HCEC 1CT (cell line): Measurements from ENCODE around the gene TBC1D17.

Source experiments
- DNase-seq: peaks from one replicate; pipeline ENCODE4 v3.0.0-alpha.2; 2017

TBC1D17 gene

DNA sequence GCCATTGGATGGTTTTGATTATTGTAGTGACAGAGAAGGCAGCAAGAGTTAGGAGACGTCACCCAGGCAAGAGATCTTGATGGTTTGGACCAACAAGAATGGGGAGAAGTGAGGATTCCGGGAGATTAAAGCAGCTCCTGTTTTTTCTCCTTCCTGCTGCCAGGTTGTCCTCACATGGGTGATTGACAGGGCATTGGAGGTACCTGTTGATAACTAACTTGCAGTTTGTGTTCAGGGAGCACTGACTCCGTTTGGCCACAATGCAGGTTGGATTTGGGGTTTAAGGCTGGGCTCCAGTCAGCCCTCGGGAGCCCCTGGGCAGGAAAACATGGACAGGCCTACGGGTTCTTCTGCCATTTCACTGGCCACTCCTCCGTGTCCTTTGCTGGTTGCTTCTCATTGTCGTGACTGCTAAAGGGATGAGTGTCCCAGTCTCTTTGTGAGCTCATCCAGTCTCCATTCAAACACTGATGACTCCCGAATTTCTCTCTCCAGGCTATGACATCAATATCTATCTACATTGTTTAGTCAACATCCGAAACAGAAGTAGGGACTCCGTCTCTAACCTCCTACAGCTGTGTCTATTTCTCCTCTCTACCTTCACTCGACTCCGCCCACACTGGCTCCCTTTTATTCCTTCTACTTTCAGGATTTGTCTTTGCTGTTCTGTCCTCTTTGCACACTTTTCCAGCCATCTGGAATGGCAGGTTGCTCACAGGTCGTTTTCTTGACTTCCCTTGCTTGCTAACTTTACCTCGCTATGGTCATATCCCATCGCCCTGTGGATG lies 27.9 kb upstream of the TBC1D17 start:
- no peak for DNase-seq

DNA sequence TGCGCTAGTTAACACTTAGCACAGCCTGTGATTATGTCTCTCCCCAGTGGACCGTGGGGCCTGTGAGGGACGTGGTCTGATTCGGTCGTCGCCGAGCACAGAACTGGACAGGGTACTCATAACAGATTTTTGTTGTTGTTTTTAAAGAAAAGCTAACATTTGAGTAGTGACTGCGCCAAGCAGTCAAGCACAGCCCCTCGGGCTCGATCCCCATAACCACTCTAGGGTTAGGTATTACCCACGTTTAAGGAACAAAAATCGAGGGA lies 27.3 kb upstream of the TBC1D17 start:
- no peak for DNase-seq

DNA sequence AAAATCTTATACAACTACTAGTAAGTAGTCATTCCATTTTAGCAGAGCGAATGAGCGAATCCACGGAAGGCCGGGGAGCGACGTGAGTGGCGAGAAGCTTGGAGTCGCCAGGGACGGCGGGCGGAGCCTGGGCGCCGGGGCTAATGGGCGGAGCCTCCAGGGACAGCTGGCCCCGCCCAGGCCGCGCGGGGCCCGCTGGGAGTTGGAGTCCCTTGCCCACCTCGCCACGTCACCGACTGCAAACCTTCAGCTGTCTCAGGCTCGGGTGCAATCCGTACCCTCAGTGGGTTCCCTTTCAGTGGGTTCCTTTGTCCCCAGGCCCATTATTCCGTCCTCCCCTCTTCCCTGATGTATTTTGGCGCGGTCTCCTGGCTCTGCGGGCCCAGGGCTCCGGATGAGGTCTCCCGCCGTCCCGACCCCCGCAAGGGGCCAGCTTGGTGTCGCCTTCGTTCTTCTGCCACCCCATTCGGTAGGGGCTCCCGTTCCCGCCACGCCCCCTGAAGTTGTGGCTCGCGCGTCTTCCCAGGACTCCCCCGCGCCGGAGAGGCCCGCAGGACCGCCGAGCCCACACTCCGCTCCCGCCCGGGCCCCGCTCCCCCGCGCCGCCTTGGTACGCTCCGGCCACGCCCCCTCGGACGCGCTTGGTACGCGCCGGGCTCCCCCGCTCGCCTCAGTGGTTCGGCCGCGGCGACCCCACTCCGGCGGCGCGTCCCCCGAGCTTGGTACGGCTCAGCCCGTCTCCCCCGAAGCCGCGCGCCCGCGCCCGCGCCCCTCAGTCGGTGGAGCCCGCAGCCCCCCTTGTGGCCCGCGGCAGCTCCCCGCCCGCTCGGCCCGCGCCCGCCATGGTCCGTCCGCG lies 26.8 kb upstream of the TBC1D17 start, which contains the start of gene PTOV1:
PTOV1 (plus strand) TSS at position 673 of the 856 bp plus-strand sequence.
- peak; percentile 86 for DNase-seq

DNA sequence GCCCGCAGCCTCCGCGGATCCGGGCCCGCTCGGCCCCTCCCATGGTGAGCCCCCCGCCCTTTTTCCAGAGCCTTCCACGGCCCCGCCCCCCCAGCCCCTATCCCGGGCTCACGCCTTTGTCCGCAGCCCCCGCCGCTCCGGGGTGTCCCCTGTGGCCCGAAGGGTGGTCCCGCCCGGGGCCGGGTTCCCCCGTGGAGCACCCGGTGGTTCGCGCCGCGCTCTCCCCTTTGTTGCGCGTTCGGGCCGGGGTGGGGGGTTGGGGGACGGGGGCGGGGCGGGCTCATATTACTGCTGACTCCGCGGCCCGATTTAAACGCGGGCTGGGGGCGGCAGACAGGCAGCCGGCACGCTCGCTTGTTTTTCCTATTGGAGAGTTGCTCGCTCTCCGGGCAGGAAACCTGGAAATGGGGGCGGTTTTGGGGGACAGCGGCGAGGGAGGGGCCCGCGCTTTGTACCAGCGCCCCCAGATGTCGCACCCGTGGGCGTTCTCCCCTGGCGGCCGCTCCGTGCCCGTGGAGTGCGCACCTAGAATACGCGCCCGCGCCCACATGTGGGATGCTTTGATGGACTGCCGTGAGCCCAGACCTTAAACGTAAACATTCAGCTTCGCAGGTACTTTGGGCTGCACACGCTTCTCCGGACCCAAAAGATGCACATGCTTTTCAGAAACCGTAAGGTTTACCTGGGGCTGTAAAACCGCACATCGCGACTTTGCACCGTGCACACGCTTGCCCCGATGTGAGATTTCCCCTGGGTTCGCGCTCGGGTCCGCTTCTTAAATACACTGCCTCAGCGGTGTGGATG lies 25.8 kb upstream of the TBC1D17 start:
- DNase-seq: no peak

DNA sequence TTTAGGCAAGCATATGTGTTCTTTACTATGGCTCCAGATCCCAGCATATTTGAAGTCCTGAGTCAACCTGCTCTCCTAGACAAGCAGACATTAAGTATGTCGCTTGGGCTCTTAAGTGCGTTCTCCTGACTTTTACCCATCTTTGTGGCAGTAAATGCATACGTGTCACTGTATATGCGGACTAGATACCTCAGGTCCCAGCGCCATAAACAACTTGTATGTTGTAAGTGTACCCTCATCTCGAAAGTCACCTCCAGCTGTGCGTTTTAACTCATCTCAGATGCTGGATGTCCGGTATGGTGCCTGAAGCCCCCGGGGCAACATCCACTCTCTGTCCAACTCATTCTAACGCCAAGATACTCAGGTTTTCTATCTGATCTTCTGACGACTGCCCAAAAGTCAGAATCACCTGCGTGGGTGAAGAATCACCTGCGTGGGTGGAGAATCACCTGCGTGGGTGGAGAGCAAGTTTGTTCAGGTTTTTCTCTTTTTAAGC lies 24.8 kb upstream of the TBC1D17 start:
- DNase-seq: no peak

DNA sequence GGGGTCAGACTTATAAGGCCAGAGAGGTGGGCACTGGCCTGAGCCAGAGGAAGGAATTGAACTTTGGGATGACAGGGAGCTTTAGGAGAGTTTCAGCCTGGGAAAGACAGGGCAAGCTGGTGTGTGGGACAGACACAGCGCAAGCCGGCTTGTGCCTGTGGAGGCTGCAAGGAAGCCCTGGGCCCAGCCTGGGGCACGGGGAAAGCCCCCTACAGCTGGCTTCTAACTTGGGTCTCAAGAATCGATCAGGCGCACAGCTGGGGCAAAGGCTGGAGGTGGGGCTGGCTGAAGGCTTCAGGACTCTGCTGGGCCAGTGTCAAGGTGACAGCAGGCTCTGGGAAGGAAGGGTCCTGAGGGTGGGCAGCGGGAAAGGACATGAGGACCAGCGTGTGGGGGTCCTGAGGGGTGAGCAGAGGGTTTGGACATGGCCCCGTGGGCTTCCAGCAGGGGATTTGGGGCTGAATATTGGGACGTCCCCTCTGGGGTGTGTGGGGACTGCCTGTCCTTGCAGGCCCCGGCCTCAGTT lies 23.6 kb upstream of the TBC1D17 start:
- DNase-seq: no peak

DNA sequence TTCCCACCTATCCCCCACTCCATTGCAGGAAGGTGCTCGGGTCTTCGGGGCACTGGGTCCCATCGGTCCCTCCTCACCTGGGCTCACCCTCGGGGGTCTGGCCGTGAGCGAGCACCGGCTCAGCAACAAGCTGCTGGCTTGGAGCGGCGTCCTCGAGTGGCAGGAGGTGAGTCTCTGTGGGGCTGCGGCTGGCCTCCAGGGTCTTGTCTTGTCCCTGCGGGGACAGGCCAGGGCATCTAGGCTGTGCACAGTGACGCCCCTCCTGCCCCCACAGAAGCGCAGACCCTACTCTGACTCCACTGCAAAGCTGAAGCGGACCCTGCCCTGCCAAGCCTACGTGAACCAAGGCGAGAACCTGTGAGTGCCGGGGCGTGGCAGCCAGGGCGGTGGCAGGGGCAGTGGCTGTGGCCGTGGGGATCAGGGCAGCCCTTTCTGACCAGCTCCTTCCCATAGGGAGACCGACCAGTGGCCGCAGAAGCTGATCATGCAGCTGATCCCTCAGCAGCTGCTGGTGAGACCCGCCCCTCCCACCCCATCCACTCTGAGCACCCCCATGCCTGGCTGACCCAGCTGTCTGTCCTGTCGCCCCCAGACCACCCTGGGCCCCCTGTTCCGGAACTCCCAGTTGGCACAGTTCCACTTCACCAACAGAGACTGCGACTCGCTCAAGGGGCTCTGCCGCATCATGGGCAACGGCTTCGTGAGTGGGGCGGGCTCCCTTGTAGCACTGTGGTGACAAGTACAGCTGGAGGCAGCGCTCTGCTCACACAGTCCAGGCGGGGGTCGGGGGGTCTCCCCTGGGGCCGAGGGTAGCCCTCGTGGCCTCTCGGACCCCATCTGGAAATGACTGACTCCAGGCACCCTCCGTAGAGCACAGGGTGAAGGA lies 22.9 kb upstream of the TBC1D17 start:
- DNase-seq: no peak

DNA sequence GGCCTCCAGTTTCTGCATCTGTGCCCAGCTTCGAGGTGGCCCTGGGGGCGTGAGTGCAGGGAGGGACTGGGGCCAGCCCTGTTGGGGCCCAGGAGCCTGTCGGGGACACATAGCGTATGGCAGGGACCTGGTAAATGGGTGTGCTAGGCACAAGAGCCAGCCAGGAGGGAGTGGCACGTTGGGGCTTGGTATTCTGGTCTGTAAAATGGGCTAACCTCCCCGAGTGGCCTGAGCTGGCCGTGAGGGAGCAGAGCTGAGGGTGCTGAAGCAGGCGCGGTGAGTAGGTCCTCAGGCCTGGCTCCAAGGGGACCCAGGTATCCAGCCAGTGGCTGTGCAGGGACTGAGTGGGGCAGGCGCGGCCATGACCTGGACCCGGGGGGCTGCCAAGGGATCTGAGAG lies 22.2 kb upstream of the TBC1D17 start:
- no peak for DNase-seq

DNA sequence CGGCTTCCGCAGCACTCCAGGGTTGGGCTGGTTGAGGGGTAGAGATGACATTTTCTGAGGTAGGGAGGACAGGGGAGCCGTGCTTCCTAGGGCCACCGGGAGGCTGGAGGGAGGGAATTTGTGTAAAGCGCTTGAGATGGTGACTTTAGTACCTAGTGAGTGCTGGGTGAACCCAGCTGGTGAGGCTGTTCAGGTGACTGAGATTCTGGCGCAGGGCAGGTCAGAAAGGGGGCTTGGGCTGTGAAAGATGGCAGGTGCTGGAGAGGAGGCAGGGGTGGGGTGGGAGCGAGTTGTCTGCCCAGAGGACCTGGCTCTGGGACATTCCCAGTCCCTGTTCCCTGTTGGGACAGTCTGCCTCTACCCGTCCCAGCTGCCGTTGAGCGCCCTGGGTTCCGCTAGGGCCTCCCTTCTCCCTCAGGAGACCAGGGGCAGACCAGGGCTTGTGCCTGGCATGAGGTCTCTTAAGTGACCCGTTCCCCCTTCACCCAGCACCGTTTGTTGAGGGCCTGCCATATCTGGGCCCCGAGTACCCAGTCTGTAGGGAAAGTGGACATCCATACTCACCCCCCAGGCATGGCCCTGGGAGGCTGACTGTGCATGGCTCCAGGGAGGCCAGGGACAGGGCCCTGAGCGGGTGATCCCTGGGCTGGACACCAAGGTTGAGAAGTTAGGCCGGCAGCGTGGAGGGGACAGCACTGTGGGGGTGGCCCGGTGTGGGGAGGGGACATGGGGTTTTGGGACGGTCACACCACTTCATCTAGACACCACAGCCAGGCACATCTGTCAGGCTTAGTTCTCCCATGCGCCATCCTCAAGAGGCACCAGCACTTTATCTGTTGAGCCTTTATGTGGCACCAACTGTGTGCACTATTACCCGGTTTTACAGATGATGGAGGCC lies 21.6 kb upstream of the TBC1D17 start:
- DNase-seq: no peak

DNA sequence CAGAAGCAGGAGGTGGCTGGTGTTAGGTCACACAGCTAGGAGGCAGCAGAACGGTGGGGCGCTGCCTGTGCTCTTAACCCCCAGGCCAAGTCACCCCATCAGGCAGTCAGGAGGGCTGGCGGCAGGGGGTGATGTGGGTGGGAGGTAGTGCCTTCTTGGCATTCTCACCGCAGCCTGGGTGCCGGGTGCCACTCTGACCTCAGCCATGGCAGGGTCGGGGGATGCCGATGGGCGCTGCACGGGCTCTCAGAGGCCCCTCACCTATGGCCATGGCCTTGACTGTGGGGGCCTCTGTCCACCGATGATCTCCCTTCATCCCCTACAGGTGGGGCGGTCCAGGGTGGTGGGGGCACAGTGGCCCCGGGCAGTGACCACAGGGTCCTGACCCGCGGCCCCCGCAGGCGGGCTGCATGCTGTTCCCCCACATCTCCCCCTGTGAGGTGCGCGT lies 20.9 kb upstream of the TBC1D17 start:
- DNase-seq: no peak

DNA sequence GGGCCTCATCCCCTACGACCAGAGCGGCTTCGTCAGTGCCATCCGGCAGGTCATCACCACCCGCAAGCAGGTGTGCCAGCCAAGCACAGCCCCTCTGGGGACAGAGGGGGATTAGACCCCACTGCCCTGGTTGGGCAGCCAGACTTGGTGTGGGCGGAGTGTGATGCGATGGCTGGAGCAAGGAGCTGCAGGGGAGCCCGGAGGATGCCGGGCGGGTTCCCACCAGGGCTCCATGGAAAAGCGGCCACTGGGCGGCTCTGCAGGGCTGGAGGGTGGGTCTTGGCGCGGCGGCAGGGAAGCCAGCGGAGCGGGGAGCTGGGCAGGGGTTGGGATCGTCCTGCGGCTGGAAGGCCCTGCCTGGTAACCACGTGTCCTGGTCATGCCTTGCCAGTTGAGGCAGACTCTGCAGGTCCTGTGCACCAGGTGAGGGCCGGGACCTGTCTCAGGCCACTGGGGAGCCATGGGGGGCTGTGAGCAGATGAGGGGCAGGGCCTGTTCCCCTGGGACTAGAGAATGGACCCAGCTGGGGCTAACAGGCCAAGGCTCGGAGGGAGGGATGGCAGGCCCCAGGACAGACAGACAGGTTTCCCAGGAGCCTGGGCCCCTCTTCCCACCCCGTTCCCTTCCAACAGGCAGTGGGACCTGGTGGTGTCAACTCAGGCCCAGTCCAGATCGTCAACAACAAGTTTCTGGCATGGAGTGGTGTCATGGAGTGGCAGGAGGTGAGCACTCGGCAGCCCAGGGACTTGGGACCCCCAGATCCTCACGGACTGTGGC lies 20.3 kb upstream of the TBC1D17 start:
- DNase-seq: no peak

DNA sequence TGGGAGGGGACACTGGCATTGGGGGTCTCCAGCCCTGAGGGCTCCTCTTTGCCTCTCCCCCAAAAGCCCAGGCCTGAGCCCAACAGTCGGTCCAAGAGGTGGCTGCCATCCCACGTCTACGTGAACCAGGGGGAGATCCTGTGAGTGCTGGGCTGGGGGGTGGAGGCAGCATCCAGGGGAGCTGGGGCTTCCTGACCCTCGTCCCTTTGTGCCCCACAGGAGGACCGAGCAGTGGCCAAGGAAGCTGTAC lies 19.7 kb upstream of the TBC1D17 start:
- DNase-seq: no peak

DNA sequence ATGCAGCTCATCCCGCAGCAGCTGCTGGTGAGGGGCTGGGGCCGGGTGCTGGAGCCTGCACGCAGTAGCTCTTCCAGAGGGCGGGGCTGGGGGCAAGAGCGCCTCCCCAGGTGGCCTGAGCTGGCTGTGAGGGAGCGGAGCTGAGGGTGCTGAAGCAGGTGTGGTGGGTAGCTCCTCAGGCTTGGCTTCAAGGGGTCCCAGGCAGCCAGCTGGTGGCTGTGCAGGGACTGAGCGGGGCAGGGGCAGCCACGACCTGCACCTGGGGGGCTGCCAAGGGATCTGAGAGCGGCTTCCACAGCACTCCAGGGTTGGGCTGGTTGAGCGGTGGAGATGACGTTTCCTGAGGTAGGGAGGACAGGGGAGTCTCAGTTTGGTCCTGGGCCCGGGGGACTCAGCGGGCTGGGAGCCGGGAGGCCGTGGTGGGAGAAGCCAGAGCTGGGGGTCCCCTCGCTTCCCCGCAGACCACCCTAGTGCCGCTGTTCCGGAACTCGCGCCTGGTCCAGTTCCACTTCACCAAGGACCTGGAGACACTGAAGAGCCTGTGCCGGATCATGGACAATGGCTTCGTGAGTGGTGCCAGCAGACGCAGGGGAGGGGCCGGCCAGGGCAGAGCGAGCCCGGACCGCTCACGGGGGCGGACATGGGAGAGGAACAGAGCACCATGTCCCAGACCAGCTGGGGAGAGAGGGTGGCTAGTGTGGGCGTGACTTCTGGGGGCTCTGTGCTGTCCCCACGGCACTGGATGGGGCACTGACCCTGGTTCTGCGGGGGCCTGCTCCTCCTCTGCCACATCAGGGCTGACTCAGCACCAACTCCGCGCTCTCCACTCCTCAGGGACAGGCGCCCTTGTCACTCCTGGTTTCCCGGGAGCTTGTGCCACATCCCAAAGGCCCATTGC lies 19.2 kb upstream of the TBC1D17 start:
- DNase-seq: no peak

DNA sequence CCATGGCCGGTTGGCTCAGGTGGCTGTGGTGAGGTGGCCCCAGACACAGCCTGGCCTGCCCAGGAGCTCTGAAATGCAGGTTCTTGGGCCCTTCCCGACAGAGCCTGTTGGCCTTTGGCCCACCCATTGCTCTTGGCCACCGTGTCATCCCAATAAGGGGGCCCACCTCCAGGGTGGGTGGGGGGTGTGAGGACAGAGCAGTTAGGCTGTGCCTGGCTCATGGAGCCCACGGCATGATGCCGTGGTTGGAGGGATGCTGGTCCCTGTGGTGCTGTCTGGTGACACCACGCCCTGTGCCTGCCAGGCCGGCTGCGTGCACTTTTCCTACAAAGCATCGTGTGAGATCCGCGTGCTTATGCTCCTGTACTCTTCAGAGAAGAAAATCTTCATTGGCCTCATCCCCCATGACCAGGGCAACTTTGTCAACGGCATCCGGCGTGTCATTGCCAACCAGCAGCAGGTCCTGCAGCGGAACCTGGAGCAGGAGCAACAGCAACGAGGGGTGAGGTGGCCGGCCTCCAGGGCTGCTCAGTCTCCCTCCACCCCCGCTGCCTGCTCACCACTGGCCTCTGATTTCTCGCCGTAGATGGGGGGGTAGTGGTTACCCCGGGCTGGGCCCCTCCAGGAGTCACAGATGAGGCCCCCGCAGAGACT lies 17.7 kb upstream of the TBC1D17 start:
- DNase-seq: no peak

DNA sequence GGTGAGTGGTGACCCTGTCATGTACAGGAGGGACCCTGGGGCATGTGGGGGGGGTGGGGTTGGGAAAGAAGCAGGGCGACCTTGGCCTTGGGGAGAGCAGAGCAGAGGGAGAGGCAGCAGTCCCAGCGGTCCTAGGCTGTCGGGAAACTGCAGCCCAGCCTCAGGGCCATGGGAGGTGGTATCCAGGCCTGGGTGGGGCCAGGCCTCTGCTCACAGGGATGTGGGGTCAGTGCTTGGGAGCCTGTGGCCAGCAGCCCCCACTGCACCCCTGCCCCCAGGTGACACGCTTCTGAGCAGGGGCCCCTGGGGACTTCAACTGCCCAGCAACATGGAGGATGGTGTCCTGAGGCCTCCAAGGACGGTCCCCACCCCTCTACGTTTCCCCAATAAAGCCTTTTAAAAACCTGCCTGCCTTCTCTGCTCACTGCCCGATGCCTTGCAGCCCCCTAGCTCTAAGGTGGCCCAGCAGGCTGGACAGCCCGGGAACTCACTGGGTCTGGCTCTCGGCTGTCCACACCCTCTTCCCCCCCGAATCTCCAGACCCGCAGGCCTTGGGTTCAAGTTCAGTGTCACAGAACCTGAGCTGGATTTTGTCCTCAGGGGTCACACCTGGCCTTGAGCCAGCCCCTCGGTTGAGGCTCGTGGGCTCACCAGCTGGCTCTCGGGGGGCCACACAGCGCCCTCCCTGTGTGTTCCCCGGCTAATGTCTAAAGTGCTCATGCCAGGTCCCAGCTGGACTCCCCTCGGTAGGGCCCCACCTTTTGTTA lies 17.0 kb upstream of the TBC1D17 start:
- DNase-seq: no peak

DNA sequence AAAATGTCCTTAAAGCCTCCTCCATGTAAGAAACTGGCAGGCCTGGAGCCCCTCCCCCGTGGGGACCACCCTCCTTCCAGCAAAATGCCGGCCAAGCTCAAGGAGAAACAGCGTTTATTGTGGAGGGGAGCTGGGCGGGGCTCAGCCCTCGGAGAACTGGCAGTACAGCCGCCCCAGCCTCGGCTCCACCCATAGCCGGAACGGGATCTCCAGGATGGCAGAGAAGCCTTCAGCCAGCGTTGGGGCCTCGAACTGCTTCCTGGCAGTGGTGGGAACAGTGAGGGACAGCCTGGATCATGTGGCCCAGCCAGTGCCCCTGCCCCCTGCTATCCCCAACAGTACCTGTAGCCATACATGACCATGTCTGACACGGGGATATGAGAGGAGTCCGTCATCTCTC lies 16.4 kb upstream of the TBC1D17 start:
- no peak for DNase-seq

DNA sequence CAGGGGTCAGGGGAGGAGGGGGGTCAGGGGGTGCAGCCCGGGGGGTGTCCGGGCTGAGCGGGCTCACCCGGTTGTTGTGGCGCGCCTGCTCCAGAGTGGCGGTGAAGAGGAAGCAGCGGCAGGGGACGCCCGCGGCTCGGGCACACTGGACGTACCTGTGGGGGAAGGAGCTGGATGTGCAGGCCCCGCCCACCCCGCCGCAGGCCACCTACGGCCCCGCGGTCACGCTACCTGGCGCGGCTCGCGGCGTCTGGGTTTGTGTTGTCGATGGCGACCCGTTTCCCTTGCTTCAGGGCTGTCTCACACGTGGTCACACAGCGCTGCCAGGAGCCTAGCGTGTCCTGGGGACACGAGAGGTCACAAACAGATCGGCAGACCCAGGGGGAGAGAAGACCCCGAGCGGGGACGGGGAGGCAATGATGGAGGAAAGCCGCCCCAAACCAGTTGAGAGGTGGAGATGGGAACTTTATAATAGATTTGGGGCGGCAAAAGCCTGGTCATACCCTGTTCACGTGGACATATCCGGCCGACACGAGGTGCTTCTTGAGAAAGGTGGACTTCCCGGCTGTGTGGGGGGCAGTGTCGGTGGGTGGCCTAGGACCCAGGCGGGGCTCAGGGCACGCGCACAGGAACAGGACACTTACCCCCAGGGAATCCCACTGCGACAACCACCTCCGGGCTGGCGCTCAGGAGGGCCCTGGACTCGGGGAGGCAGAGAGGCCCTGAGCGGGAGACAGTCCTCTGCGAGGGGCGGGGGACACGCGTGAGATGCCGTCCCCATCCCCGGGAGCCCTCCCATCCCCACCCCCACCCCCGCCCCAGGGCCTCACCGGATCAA lies 15.7 kb upstream of the TBC1D17 start:
- DNase-seq: no peak
